Activated CD4-positive, alpha-beta memory T cell treated with anti-CD3 and anti-CD28 coated beads for 36 hours (primary cell): ENCODE data around the gene UBE2Q2. TPM values are rescaled to one million over a fixed set of nuclear protein-coding genes. Genes with fewer than 3 reads are reported as not detected.
"Not testable (repeated sequence)": the region's sequence is repeated elsewhere in the genome, so short reads cannot be mapped to it uniquely, and the experiment has no call there.

ENCODE experiments used
- CTCF ChIA-PET: fragments of 350-600 bp; sonication (Branson Sonifier 250); formaldehyde crosslinking; loops from one replicate; lab custom pipeline; 2021; ENCODE audit warnings: antibody characterized with exemption, inconsistent platforms; lab: Charles Lee
- POLR2A ChIA-PET: fragments of 350-600 bp; sonication (Branson Sonifier 250); formaldehyde crosslinking; loops from one replicate; lab custom pipeline; 2021; ENCODE audit warnings: antibody characterized with exemption; lab: Charles Lee
- DNase-seq: peaks from one replicate; pipeline ENCODE4 v3.0.0-alpha.2; 2020
- H3K27ac Mint-ChIP-seq: one replicate; pipeline ENCODE4 v1.8.0; 2021; ENCODE audit warnings: mixed read lengths
- H3K27me3 Mint-ChIP-seq: one replicate; pipeline ENCODE4 v1.8.0; 2021; ENCODE audit warnings: mixed read lengths
- H3K36me3 Mint-ChIP-seq: one replicate; pipeline ENCODE4 v1.8.0; 2021; ENCODE audit warnings: mixed read lengths
- H3K4me1 Mint-ChIP-seq: one replicate; pipeline ENCODE4 v1.8.0; 2021; ENCODE audit warnings: low read depth, mixed read lengths
- H3K4me3 Mint-ChIP-seq: one replicate; pipeline ENCODE4 v1.8.0; 2021; ENCODE audit warnings: mild to moderate bottlenecking, mixed read lengths
- H3K9me3 Mint-ChIP-seq: one replicate; pipeline ENCODE4 v1.8.0; 2021; ENCODE audit warnings: mixed read lengths
- intact Hi-C: fragments of 100-400 bp; cut with micrococcal nuclease; formaldehyde crosslinking; loops from one replicate; pipeline ENCODE4 v1.15.1; 2023
- total RNA-seq, 2 experiments: library from RNA; stranded (reverse); gene quantifications; one replicate each; pipeline ENCODE4 v1.2.3, GENCODE V29; 2021

Gene UBE2Q2
- total RNA-seq, 2 experiments from 2014 or later: 19.7 to 19.8 TPM

DNA sequence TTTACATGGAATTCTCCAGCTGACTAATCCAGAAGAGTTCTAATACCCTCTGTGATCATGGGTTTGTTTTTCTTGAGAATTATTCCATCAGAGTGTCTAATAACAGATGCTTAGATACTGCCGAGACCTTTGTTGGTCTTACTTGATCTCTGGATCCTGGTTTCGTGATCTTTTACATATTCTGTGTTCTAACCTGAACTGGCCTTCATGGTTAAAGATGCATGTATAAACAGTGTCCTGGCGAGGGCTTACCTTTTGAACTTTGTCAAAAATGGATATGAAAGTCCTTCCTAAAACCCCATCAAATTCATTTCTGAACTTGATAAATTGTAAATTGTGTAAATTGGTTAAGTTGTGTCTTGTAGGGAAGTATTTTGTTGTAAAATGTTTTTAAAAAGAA lies 24.8 kb downstream of the UBE2Q2 start:
- POLR2A ChIA-PET: no interaction called here

DNA sequence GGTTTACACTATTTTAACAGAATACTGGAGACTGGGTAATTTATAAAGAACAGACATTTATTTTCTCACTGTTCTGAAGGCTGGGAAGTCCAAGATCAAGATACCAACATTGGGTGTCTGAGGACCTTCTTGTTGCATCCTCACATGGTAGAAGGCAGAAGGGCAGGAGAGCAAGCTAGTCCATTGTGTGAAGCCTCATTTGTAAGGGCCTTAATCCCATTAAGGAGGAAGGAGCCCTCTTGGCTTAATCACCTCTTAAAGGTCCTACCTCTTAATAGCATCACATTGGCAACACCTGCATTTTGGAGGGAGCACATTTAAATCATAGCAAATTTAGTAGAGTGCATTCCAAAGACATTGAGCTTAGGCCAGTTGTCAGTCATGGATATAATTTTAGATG lies 26.2 kb downstream of the UBE2Q2 start:
- no peaks in the 10 kb centered on the region for H3K9me3 Mint-ChIP-seq

More for the DNA sequence above, 24.8 kb downstream of the UBE2Q2 start:
- CTCF ChIA-PET: no interaction called here
- intact Hi-C loops: no loop called here
- no peak overlapping the region for H3K4me3 Mint-ChIP-seq
- H3K36me3 Mint-ChIP-seq: peaks cover 17% of the 10 kb centered on the region
- no peak for DNase-seq
- H3K9me3 Mint-ChIP-seq: no peaks in the 10 kb centered on the region
- no peak overlapping the region for H3K27ac Mint-ChIP-seq
- H3K27me3 Mint-ChIP-seq: no peaks in the 10 kb centered on the region
- peaks cover 32% of the 10 kb centered on the region for H3K4me1 Mint-ChIP-seq

DNA sequence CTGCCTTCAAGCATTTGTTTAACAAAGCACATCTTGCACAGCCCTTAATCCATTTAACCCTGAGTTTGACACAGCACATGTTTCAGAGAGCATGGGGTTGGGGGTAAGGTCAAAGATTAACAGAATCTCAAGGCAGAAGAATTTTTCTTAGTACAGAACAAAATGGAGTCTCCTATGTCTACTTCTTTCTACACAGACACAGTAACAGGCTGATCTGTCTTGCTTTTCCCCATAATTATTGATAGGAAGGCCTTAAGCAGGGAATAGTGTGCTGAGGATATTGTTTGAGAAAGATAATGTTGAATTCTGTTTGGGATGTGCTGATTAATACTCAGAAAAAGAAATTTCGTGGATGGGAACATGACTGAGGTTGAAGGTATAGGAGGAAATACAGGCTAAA lies 28.3 kb downstream of the UBE2Q2 start:
- H3K4me3 Mint-ChIP-seq, H3K9me3 Mint-ChIP-seq, DNase-seq, H3K27me3 Mint-ChIP-seq, intact Hi-C loops, CTCF ChIA-PET, H3K27ac Mint-ChIP-seq, POLR2A ChIA-PET: not testable (repeated sequence)
- H3K36me3 Mint-ChIP-seq: peaks cover 24% of the 10 kb centered on the region
- H3K4me1 Mint-ChIP-seq: peaks cover 15% of the 10 kb centered on the region

More for the DNA sequence above, 26.2 kb downstream of the UBE2Q2 start:
- no peaks in the 10 kb centered on the region for H3K27me3 Mint-ChIP-seq
- peaks cover 28% of the 10 kb centered on the region for H3K4me1 Mint-ChIP-seq
- ChIA-PET POLR2A (interaction anchor here (1.3 kb wide), 1 partner anchor 26 kb away, joined by 3 read pairs; the partner anchor contains the start of gene UBE2Q2), CTCF (no interaction called here)
- no peak for DNase-seq
- intact Hi-C loops: no loop called here
- H3K36me3 Mint-ChIP-seq: peaks cover 26% of the 10 kb centered on the region
- H3K27ac Mint-ChIP-seq: no peak overlapping the region
- no peak overlapping the region for H3K4me3 Mint-ChIP-seq

DNA sequence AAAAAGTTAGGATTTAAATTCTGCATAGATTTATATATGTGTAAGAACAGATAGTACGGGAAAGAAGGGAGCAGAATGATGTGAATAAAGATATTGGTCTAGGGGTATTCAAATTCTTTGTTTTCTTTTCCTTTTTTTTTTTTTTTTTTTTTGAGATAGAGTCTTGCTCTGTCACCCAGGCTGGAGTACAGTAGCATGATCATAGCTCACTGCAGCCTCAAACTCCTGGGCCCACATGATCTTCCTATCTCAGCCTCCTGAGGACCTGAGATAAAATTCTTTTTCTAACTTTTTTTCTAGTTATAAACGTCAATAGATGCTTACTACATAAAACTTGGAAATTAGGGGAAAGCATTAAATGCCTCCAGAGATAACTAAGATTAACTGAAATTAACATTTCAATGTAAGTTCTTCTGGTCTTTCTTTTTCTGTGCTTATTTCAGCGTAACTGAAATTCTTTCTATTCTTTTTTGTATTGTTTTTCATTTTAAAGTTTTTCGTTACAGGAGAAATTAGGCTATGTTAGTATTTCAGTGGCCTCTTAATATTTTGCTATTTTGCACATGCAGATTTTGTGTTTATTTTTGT lies 29.2 kb downstream of the UBE2Q2 start:
- Mint-ChIP-seq H3K4me1 (peaks cover 9% of the 10 kb centered on the region), H3K9me3 (no peaks in the 10 kb centered on the region), H3K4me3 (no peak overlapping the region), H3K27me3 (no peaks in the 10 kb centered on the region), H3K36me3 (peaks cover 20% of the 10 kb centered on the region), H3K27ac (no peak overlapping the region)
- intact Hi-C loops: no loop called here
- ChIA-PET CTCF (no interaction called here), POLR2A (no interaction called here)
- no peak for DNase-seq

DNA sequence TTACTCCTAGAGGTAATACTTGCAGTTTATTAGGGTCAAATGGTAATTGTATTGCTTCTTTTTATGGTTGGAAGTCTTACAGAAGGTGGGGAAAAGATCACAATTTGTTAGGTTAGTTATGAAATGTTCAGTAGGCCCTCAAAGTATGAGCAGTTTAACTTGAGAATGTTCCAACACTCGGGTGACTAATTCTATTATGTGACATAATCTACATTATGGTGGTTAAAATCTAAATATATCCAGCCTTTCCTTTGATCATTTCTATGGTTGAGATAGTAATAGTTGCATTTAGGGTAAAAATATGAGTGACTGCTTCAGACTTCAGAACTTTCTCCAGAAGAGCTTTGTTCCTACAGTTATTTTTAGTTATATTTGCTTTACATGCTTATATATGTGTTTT lies 40.8 kb downstream of the UBE2Q2 start:
- POLR2A ChIA-PET: no interaction called here
- H3K36me3 Mint-ChIP-seq: peaks cover 11% of the 10 kb centered on the region
- intact Hi-C loops: no loop called here

DNA sequence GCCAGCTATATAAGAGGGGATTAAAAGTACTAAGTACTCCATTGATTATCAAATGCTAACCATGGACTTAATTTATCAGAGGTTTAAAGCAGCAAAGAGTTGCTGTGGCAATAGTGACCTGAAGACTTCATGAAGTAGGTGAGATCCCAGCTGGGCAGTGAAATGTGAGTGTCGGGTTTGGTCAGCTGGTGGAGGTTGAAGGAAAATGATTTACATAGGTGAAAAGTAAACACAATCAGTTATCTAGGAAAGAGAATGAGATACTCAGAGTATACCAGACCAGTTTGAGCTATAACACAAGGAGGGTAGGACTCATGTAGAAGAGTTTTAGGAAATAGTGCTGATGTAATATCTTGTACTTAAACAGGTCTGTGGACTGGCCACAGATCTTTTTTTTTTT lies 43.9 kb downstream of the UBE2Q2 start:
- Mint-ChIP-seq H3K4me1 (peaks cover 16% of the 10 kb centered on the region), H3K4me3 (no peak overlapping the region), H3K27ac (no peak overlapping the region), H3K27me3 (no peaks in the 10 kb centered on the region), H3K9me3 (no peaks in the 10 kb centered on the region), H3K36me3 (peaks cover 4% of the 10 kb centered on the region)
- no peak for DNase-seq
- ChIA-PET POLR2A (no interaction called here), CTCF (no interaction called here)
- intact Hi-C loops: no loop called here

More for the DNA sequence above, 40.8 kb downstream of the UBE2Q2 start:
- CTCF ChIA-PET: no interaction called here
- H3K4me3 Mint-ChIP-seq: no peak overlapping the region
- H3K27ac Mint-ChIP-seq: no peak overlapping the region
- H3K9me3 Mint-ChIP-seq: no peaks in the 10 kb centered on the region
- H3K4me1 Mint-ChIP-seq: peaks cover 4% of the 10 kb centered on the region
- DNase-seq: no peak
- H3K27me3 Mint-ChIP-seq: no peaks in the 10 kb centered on the region

DNA sequence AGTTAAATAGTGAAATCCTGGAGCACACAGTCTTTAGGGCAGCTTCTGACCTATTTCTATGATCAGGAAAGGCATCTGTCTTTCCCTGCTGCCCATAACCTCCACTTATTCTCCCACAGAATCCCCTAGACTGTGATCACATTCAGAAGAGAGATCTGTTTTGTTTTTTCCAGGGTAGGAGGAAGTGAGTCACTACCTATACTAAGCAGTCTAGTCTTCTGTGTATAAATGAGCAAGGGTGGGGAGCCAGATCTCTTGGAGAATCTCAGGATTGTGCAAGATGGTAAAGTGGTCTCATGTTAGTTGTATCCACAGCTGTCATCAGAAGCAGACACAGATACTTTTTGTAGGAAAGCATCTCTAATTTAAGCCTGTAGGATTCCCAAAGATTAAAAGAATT lies 48.6 kb downstream of the UBE2Q2 start:
- Mint-ChIP-seq H3K4me3 (no peak overlapping the region), H3K4me1 (peaks cover 15% of the 10 kb centered on the region), H3K9me3 (no peaks in the 10 kb centered on the region), H3K27me3 (no peaks in the 10 kb centered on the region), H3K27ac (peak overlapping the region; percentile 50), H3K36me3 (no peaks in the 10 kb centered on the region)
- intact Hi-C loops: no loop called here
- ChIA-PET POLR2A (no interaction called here), CTCF (no interaction called here)
- no peak for DNase-seq

DNA sequence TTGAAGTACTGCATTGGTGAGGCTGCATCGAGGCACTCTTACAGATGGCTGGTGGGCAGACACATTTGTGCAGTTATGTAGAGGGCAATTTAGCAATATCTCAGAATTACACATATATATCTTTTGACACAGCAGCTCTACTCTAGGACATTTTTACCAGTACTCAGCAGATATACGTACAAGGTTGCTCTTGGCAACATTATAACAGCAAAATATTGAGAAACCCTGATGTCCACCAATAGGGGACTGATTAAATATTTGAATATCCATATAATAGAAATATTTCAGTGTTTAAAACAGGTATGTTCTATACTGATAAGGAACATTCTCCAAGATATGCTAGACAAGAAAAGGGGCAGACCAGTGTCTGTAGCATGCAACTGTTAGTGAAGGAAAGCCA lies 52.5 kb downstream of the UBE2Q2 start:
- DNase-seq: no peak
- no peak overlapping the region for H3K4me3 Mint-ChIP-seq
- H3K27ac Mint-ChIP-seq: no peak overlapping the region
- intact Hi-C loops: no loop called here
- ChIA-PET POLR2A (interaction anchor here (0.6 kb wide), 1 partner anchor 100 kb away, joined by 3 read pairs; no protein-coding TSS in a partner anchor), CTCF (no interaction called here)
- H3K9me3 Mint-ChIP-seq: no peaks in the 10 kb centered on the region
- H3K27me3 Mint-ChIP-seq: no peaks in the 10 kb centered on the region
- peaks cover 14% of the 10 kb centered on the region for H3K4me1 Mint-ChIP-seq
- H3K36me3 Mint-ChIP-seq: peaks cover 2% of the 10 kb centered on the region

DNA sequence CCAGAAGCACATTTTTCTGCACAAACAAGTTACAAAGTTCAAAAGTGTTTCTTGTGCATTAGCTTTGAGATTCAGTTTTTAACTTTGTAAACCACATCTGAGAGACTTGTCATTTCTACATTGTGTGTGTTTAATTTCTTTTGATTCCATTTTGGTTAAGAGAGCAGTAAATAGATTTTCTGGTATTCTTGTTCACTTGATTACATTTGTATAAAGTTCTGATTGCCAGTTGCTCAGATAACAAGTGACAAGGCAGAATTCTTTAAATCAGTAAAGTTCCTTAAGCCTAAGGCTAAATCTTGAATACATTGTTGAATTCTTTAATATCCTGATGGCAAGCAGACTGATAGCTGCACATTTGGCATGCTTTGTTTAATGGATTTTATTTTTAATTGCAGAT lies 57.3 kb downstream of the UBE2Q2 start:
- H3K27me3 Mint-ChIP-seq: no peaks in the 10 kb centered on the region
- H3K36me3 Mint-ChIP-seq: peaks cover 16% of the 10 kb centered on the region
- intact Hi-C loops: loop anchor here (10.0 kb wide), 1 partner anchor 176 kb away; a partner anchor contains a TSS
- ChIA-PET POLR2A (no interaction called here), CTCF (no interaction called here)
- DNase-seq: no peak
- peaks cover 31% of the 10 kb centered on the region for H3K4me1 Mint-ChIP-seq
- H3K9me3 Mint-ChIP-seq: no peaks in the 10 kb centered on the region
- no peak overlapping the region for H3K4me3 Mint-ChIP-seq
- no peak overlapping the region for H3K27ac Mint-ChIP-seq

DNA sequence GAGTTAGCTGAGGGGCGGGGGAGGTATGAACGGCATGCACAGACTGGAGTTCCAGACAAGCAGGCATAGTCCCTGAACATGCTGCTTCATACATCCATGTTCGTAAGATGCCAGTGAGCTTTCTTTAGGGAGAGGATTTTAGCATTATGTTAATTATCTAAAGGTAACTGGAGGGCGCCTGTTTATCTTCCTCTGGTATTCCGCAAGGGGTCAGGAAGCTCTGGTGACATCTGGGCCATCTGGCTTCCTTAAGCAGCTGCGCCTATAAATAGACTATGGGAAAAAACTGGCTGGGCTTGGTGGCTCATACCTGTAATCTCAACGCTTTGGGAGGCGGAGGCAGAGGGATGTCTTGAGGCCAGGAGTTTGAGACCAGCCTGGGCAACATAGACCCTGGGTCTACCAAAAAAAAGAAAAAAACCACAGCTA lies 58.9 kb downstream of the UBE2Q2 start:
- H3K27ac Mint-ChIP-seq: no peak overlapping the region
- CTCF ChIA-PET: interaction anchor here (0.6 to 1.0 kb wide), 2 partner anchors 61 to 481 kb away, joined by 3 read pairs; no protein-coding TSS in a partner anchor

DNA sequence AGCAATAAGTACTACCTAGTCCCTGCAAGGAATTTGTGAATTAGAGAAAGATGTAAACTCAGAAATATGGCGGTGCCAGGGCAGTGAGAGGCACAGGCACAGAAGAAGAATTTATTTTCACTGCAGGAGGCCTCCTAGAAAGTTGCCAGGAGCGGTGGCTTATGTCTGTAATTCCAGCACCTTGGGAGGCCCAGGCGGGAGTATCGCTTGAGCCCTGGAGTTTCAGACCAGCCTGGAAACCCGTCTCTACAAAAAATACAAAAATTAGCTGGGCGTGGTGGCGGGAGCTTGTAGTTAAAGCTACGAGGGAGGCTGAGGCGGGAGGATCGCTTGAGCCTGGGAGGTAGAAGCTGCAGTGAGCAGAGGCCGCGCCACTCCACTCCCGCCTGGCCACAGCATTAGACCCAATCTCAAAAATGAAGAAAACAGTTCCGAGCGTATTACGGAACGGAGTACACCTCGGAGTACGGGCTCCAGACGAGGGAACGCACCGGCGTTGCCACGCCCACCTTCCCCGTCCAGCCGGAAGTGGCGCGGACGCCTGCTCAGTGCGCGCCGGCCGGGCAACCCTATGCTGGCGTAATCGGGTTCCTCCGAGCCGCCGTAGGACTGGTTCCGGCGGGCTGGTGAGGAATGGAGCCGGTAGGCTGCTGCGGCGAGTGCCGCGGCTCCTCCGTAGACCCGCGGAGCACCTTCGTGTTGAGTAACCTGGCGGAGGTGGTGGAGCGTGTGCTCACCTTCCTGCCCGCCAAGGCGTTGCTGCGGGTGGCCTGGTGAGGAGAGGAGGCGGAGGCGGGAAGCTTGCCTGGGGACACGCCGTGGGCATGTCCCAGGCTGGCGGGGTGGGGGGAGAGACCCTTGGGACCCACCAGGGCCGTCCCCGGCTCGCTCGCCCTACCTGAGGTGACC lies 60.3 kb downstream of the UBE2Q2 start, which contains the start of gene FBXO22:
Gene FBXO22 (plus strand): TSS at position 548 of the 909 bp plus-strand sequence. CDS start 86 bp downstream, at position 634.
- H3K36me3 Mint-ChIP-seq: peaks cover 17% of the 10 kb centered on the region
- CTCF ChIA-PET: interaction anchor here (0.6 to 1.0 kb wide), 2 partner anchors 63 to 94 kb away, joined by 3 read pairs; no protein-coding TSS in a partner anchor
- POLR2A ChIA-PET: interaction anchor here (0.7 to 1.9 kb wide), 3 partner anchors 60 to 536 kb away, joined by 3 to 8 read pairs (median 3); partner anchors contain the start of gene UBE2Q2
- H3K4me1 Mint-ChIP-seq: peaks cover 39% of the 10 kb centered on the region
- intact Hi-C loops: loop anchor here (1.0 to 10.0 kb wide), 2 partner anchors 61 to 179 kb away; a partner anchor contains a TSS
- H3K27me3 Mint-ChIP-seq: no peaks in the 10 kb centered on the region
- H3K27ac Mint-ChIP-seq: peak within 1 kb of the TSS; percentile 96
- H3K9me3 Mint-ChIP-seq: no peaks in the 10 kb centered on the region
- H3K4me3 Mint-ChIP-seq: peak within 1 kb of the TSS; percentile 100
- DNase-seq: peak; percentile 95

More for the DNA sequence above, 58.9 kb downstream of the UBE2Q2 start:
- Mint-ChIP-seq H3K9me3 (no peaks in the 10 kb centered on the region), H3K4me3 (peak overlapping the region; percentile 54), H3K36me3 (peaks cover 16% of the 10 kb centered on the region), H3K4me1 (peaks cover 37% of the 10 kb centered on the region), H3K27me3 (no peaks in the 10 kb centered on the region)
- POLR2A ChIA-PET: no interaction called here
- DNase-seq: no peak
- intact Hi-C loops: loop anchor here (10.0 kb wide), 1 partner anchor 177 kb away; a partner anchor contains a TSS

DNA sequence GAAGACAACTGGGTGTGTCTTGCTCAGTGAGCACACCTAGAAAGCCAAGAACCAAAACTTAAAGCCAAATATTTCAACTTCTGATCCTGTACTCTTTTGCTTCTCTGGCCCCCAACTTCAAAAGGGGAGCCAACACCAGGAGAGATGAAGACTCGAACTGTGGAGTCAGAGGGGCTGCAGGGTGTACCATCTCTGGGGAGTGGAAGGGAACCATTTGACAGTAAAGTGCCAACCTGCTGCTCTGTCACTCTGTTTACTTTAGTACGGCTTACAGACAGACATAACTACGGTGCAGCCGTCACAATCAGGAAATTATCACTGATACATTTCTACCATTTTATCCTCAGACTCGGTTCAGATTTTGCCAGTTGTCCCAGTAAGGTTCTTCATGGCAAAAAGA lies 62.0 kb downstream of the UBE2Q2 start:
- Mint-ChIP-seq H3K4me1 (peaks cover 53% of the 10 kb centered on the region), H3K36me3 (peaks cover 28% of the 10 kb centered on the region), H3K4me3 (peak overlapping the region; percentile 100), H3K9me3 (no peaks in the 10 kb centered on the region), H3K27me3 (no peaks in the 10 kb centered on the region), H3K27ac (no peak overlapping the region)
- intact Hi-C loops: loop anchor here (10.0 kb wide), 1 partner anchor 180 kb away; a partner anchor contains a TSS
- ChIA-PET POLR2A (no interaction called here), CTCF (no interaction called here)
- DNase-seq: no peak
